ENCODE results near the gene RBP2.
"Not testable (repeated sequence)": the region's sequence is repeated elsewhere in the genome, so short reads cannot be mapped to it uniquely, and the experiment has no call there.

Gene RBP2

GRCh38 chr3:139421040-139421439 lies 55.3 kb downstream of the RBP2 start:
- Histone ChIP-seq H3K36me3 (ENCODE audit: control insufficient read depth in 1 of 2, insufficient read depth in 2 of 2, low read length in 2 of 2) (peaks cover 0 to 12% of the 10 kb centered on the region in 2 donors), H3K9me3 (ENCODE audit: control insufficient read depth in 1 of 2, low read length in 2 of 2) (no peaks in the 10 kb centered on the region), H3K27ac (ENCODE audit: low read length) (no peak overlapping the region), H3K4me1 (ENCODE audit: control insufficient read depth in 1 of 2, insufficient read depth in 2 of 2, low read length in 2 of 2) (no peaks in the 10 kb centered on the region), H3K27me3 (ENCODE audit: low read depth, low read length) (no peaks in the 10 kb centered on the region), H3K4me3 (ENCODE audit: low read depth in 1 of 2, low read length in 2 of 2) (no peak overlapping the region)

GRCh38 chr3:139418144-139418543 lies 58.2 kb downstream of the RBP2 start:
- peaks cover 0 to 15% of the 10 kb centered on the region in 2 donors for H3K9me3 ChIP-seq (ENCODE audit: control insufficient read depth in 1 of 2, low read length in 2 of 2)
- no peak overlapping the region for H3K27ac ChIP-seq (ENCODE audit: low read length)
- H3K4me3 ChIP-seq (ENCODE audit: low read depth in 1 of 2, low read length in 2 of 2), result no peak overlapping the region
- H3K4me1 ChIP-seq (ENCODE audit: control insufficient read depth in 1 of 2, insufficient read depth in 2 of 2, low read length in 2 of 2), result no peaks in the 10 kb centered on the region
- no peaks in the 10 kb centered on the region for H3K27me3 ChIP-seq (ENCODE audit: low read depth, low read length)
- peaks cover 0 to under 1% of the 10 kb centered on the region in 2 donors for H3K36me3 ChIP-seq (ENCODE audit: control insufficient read depth in 1 of 2, insufficient read depth in 2 of 2, low read length in 2 of 2)

GRCh38 chr3:139416275-139416674 lies 60.0 kb downstream of the RBP2 start:
- no peak overlapping the region for H3K4me3 ChIP-seq (ENCODE audit: low read depth in 1 of 2, low read length in 2 of 2)
- no peaks in the 10 kb centered on the region for H3K36me3 ChIP-seq (ENCODE audit: control insufficient read depth in 1 of 2, insufficient read depth in 2 of 2, low read length in 2 of 2)
- no peak overlapping the region for H3K27ac ChIP-seq (ENCODE audit: low read length)
- no peaks in the 10 kb centered on the region for H3K4me1 ChIP-seq (ENCODE audit: control insufficient read depth in 1 of 2, insufficient read depth in 2 of 2, low read length in 2 of 2)
- no peaks in the 10 kb centered on the region for H3K27me3 ChIP-seq (ENCODE audit: low read depth, low read length)
- peaks cover 5 to 28% of the 10 kb centered on the region in 2 donors for H3K9me3 ChIP-seq (ENCODE audit: control insufficient read depth in 1 of 2, low read length in 2 of 2)

GRCh38 chr3:139414608-139415224 lies 61.6 kb downstream of the RBP2 start:
- Histone ChIP-seq H3K27me3 (ENCODE audit: low read depth, low read length) (no peaks in the 10 kb centered on the region), H3K4me1 (ENCODE audit: control insufficient read depth in 1 of 2, insufficient read depth in 2 of 2, low read length in 2 of 2) (no peaks in the 10 kb centered on the region), H3K27ac (ENCODE audit: low read length) (no peak overlapping the region), H3K4me3 (ENCODE audit: low read depth in 1 of 2, low read length in 2 of 2) (no peak overlapping the region), H3K9me3 (ENCODE audit: control insufficient read depth in 1 of 2, low read length in 2 of 2) (peaks cover 5 to 31% of the 10 kb centered on the region in 2 donors), H3K36me3 (ENCODE audit: control insufficient read depth in 1 of 2, insufficient read depth in 2 of 2, low read length in 2 of 2) (no peaks in the 10 kb centered on the region)

- peaks cover 5 to 31% of the 10 kb centered on the region in 2 donors for H3K9me3 ChIP-seq (ENCODE audit: control insufficient read depth in 1 of 2, low read length in 2 of 2)
- not testable (repeated sequence) for H3K4me1 ChIP-seq (ENCODE audit: control insufficient read depth in 1 of 2, insufficient read depth in 2 of 2, low read length in 2 of 2); H3K36me3 ChIP-seq (ENCODE audit: control insufficient read depth in 1 of 2, insufficient read depth in 2 of 2, low read length in 2 of 2)
Measured at GRCh38 chr3:139412891-139413290, 63.4 kb downstream of the RBP2 start.

More at GRCh38 chr3:139412891-139413290, 63.4 kb downstream of the RBP2 start:
- not testable (repeated sequence) for H3K27me3 ChIP-seq (ENCODE audit: low read depth, low read length); H3K27ac ChIP-seq (ENCODE audit: low read length); H3K4me3 ChIP-seq (ENCODE audit: low read depth in 1 of 2, low read length in 2 of 2)
